Parietal lobe (tissue), 2 donors: ENCODE results near the gene CYP11A1. TPM values are rescaled to one million over a fixed set of nuclear protein-coding genes. Genes with fewer than 3 reads are reported as not detected.

Source experiments
- small RNA-seq: library from RNA; depleted of rRNA; stranded (forward); fragments of <200 nt; gene quantifications from one replicate; pipeline ENCODE3, GENCODE V24; 2014; ENCODE audit warnings: low replicate concordance
- total RNA-seq: library from RNA; depleted of rRNA; stranded (reverse); fragments of >200 nt; gene quantifications from one replicate; pipeline ENCODE4 v1.2.3, GENCODE V29; 2014

Gene CYP11A1
- not detected for total RNA-seq

GRCh38 chr15:74367296-74367854 lies at the start of gene CYP11A1:
Gene CYP11A1 (minus strand): TSS chr15:74367646. CDS start chr15:74367585, 61 bp downstream.

Small RNAs within 50 kb of the gene (small RNA-seq; reads per million reads assigned to genes)
- not detected for gene MIR6881

Other genes with a start within 250 kb of the CYP11A1 start
- gene ISLR2, start 237.1 kb downstream of the CYP11A1 start, total RNA-seq: 186 TPM
- 1.6 TPM for gene ISLR, start 193.9 kb downstream of the CYP11A1 start, total RNA-seq
- 3.1 TPM for gene STRA6, start 164.9 kb downstream of the CYP11A1 start, total RNA-seq
- gene CCDC33, start 131.3 kb downstream of the CYP11A1 start, total RNA-seq: 0.31 TPM
- gene SEMA7A, start 66.3 kb upstream of the CYP11A1 start, total RNA-seq: 59.2 TPM
- gene UBL7, start 93.5 kb upstream of the CYP11A1 start, total RNA-seq: 30.4 TPM
- 18.2 TPM for gene ARID3B, start 173.6 kb upstream of the CYP11A1 start, total RNA-seq
- gene CLK3, start 248.2 kb upstream of the CYP11A1 start, total RNA-seq: 59.2 TPM